Glutamatergic neuron (in vitro differentiated cells): ENCODE measurements around the gene ADAMTS9. TPM values are rescaled to one million over a fixed set of nuclear protein-coding genes. Genes with fewer than 3 reads are reported as not detected.

Experiments used
- DNase-seq: peaks from one replicate; pipeline ENCODE4 v3.0.0; 2022
- H3K27ac Mint-ChIP-seq: one replicate; pipeline ENCODE4 v1.8.0; 2020; ENCODE audit warnings: mild to moderate bottlenecking, mixed read lengths, inconsistent platforms; ENCODE audit not compliant: unreplicated experiment
- H3K27me3 Mint-ChIP-seq: one replicate; pipeline ENCODE4 v1.8.0; 2020; ENCODE audit warnings: mild to moderate bottlenecking, moderate library complexity, mixed read lengths, inconsistent platforms; ENCODE audit not compliant: unreplicated experiment
- H3K36me3 Mint-ChIP-seq: one replicate; pipeline ENCODE4 v1.8.0; 2020; ENCODE audit warnings: mild to moderate bottlenecking, mixed read lengths, inconsistent platforms; ENCODE audit not compliant: unreplicated experiment
- H3K4me1 Mint-ChIP-seq: one replicate; pipeline ENCODE4 v1.8.0; 2020; ENCODE audit warnings: mild to moderate bottlenecking, low read depth, mixed read lengths, inconsistent platforms; ENCODE audit not compliant: unreplicated experiment
- H3K4me3 Mint-ChIP-seq: one replicate; pipeline ENCODE4 v1.8.0; 2020; ENCODE audit warnings: mild to moderate bottlenecking, mixed read lengths, inconsistent platforms; ENCODE audit not compliant: unreplicated experiment
- H3K9me3 Mint-ChIP-seq: one replicate; pipeline ENCODE4 v1.8.0; 2020; ENCODE audit warnings: mild to moderate bottlenecking, moderate library complexity, mixed read lengths, inconsistent platforms; ENCODE audit not compliant: unreplicated experiment
- CTCF ChIP-seq: fragments of 200-600 bp; sonication (generic); IDR thresholded peaks from one replicate; pipeline ENCODE4 v1.5.0; 2021; ENCODE audit not compliant: partially characterized antibody, unreplicated experiment
- total RNA-seq: library from RNA; stranded (reverse); fragmentation: NEBNext Ultra II Directional; extraction: Animal tissue kit (Norgen Biotek cat#: 25700); gene quantifications from one replicate; pipeline ENCODE4 v1.2.1, GENCODE V29; 2021; ENCODE audit not compliant: unreplicated experiment

ADAMTS9 gene
- total RNA-seq, 1 donor from 2014 or later, result 2.3 TPM

DNA sequence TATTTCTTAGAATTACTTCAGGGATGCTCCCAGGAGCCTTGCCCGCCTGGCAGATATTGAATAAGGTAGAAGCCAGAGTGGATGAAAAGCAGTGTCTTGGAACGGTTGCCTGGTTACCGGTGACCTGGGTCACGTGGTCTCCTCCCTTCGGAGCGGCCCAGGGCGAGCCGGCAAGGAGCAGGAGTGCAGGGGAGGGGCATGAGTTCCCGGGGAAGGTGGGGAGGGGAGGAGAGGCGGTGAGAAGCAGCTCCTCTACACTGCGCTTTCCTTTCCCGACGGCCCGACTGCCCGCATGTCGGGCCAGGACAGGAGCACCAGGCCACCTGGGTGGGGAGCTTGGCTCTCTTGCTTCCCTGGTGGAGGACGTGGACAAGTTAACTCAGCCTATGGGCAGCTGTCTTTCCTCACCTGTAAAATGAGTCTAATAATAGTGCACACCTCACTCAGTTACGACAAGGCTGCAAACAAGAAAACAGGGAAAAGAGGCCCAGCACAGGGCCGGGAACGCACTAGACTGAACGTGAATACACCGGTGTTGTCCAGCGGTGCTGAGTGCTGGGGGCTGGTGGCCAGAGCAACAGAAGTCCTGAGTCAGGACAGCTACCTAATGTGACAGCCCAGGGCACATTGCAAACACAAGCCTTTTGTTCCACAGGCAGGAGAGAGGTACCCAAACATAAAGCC lies 198.3 kb downstream of the ADAMTS9 start:
- H3K4me1 Mint-ChIP-seq, result peaks cover 37% of the 10 kb centered on the region
- H3K36me3 Mint-ChIP-seq, result no peaks in the 10 kb centered on the region
- H3K9me3 Mint-ChIP-seq, result peaks cover 4% of the 10 kb centered on the region
- peak overlapping the region; percentile 81 for H3K4me3 Mint-ChIP-seq
- peak; percentile 88 for DNase-seq
- peaks cover 4% of the 10 kb centered on the region for H3K27me3 Mint-ChIP-seq
- no peak for TF ChIP-seq CTCF
- H3K27ac Mint-ChIP-seq, result peak overlapping the region; percentile 93

- DNase-seq, result peak; percentile 20
- TF ChIP-seq CTCF, result no peak
- peak overlapping the region; percentile 81 for H3K4me3 Mint-ChIP-seq
- H3K27ac Mint-ChIP-seq, result peak overlapping the region; percentile 93
- peaks cover 32% of the 10 kb centered on the region for H3K4me1 Mint-ChIP-seq
- no peaks in the 10 kb centered on the region for H3K36me3 Mint-ChIP-seq
- peaks cover 4% of the 10 kb centered on the region for H3K9me3 Mint-ChIP-seq
- peaks cover 2% of the 10 kb centered on the region for H3K27me3 Mint-ChIP-seq
Measured at GRCh38 chr3:64488939-64489338, 198.9 kb downstream of the ADAMTS9 start.

DNA sequence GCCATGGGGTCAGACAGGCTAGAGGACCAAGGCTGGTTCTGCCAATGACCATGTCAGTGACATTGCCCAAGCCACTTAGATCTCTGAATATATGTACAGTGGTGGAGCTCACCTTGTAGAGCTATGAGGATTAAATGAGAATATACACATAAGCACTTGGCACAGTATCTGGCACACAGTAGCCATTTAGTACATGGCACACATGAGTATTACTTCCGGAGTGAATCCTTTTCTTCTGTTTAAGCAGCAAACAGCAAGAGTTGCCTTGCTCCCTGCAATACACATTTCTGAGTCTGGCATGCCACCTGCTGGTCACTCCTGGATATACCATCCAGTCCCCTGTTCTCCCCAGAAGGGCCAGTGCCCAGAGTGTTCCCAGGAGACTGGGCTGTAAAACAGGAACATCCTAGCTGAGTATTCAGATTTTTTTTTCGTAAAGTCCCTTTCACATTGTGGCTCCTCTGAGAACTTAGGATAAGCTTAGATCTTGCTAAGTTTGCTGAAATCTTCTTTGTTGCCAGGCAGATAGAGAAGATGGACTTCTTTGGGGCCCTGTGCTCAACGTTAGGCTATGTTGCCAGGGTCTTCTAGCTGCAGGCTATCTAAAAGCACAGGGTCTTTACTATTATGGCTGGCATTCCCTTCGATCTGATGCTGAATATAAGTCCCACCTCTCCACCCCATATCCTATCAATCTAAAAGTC lies 203.4 kb downstream of the ADAMTS9 start:
- H3K4me1 Mint-ChIP-seq, result peaks cover 7% of the 10 kb centered on the region
- H3K4me3 Mint-ChIP-seq, result no peak overlapping the region
- peaks cover 2% of the 10 kb centered on the region for H3K27me3 Mint-ChIP-seq
- peak; percentile 92 for DNase-seq
- H3K27ac Mint-ChIP-seq, result no peak overlapping the region
- no peaks in the 10 kb centered on the region for H3K9me3 Mint-ChIP-seq
- peak; percentile 96 for TF ChIP-seq CTCF
- H3K36me3 Mint-ChIP-seq, result no peaks in the 10 kb centered on the region

- no peak for DNase-seq
- Mint-ChIP-seq H3K27me3 (peaks cover 2% of the 10 kb centered on the region), H3K27ac (no peak overlapping the region), H3K36me3 (no peaks in the 10 kb centered on the region), H3K9me3 (no peaks in the 10 kb centered on the region), H3K4me1 (peaks cover 5% of the 10 kb centered on the region), H3K4me3 (no peak overlapping the region)
- TF ChIP-seq CTCF, result no peak
Measured at GRCh38 chr3:64483467-64483866, 204.3 kb downstream of the ADAMTS9 start.

DNA sequence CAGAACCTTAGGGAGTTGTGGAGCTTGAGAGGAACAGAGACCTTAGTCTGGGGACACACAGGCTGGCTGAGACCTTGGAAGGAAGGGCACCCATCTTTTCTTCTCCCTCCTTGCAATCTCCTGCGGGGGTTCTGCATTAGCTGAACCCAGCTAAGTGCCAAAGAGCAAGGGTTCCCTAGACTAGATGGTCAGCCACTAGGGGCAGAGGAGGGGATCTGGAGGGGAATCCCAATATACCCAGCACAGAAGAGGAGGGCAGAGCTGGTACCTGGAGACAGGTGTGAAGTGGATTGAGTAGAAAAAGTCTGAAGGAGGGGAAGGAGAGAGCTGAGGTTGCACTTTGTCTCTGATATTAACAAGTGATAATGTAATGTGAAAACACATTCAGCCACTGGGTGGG lies 212.8 kb downstream of the ADAMTS9 start:
- Mint-ChIP-seq H3K4me3 (no peak overlapping the region), H3K27ac (no peak overlapping the region), H3K9me3 (peaks cover 6% of the 10 kb centered on the region), H3K36me3 (peaks cover 11% of the 10 kb centered on the region), H3K4me1 (no peaks in the 10 kb centered on the region), H3K27me3 (no peaks in the 10 kb centered on the region)
- TF ChIP-seq CTCF, result no peak
- DNase-seq, result no peak
